ENCODE data around the gene TIGD3. TPM values are rescaled to one million over a fixed set of nuclear protein-coding genes. Genes with fewer than 3 reads are reported as not detected.
"Not testable (repeated sequence)": the region's sequence is repeated elsewhere in the genome, so short reads cannot be mapped to it uniquely, and the experiment has no call there.

The TIGD3 gene
- total RNA-seq, 1 experiment from 2014 or later: not detected

- Histone ChIP-seq H3K4me1 (replicated peaks) (peaks cover 26% of the 10 kb centered on the region), H3K27me3 (replicated peaks) (no peaks in the 10 kb centered on the region), H3K9me3 (replicated peaks) (no peaks in the 10 kb centered on the region), H3K27ac (no peak overlapping the region), H3K36me3 (peaks cover 29% of the 10 kb centered on the region), H3K4me3 (peak overlapping the region; percentile 77; the same call in 1 of the 2 replicates)
- no peak for DNase-seq (ENCODE audit: low read depth in 1 of 2, low spot score in 2 of 2)
These were observed 38.1 kb upstream of the TIGD3 start for GRCh38 chr11:65316227-65317024.

- Histone ChIP-seq H3K27me3 (replicated peaks) (no peaks in the 10 kb centered on the region), H3K36me3 (peaks cover 36% of the 10 kb centered on the region), H3K9me3 (replicated peaks) (no peaks in the 10 kb centered on the region), H3K4me3 (no peak overlapping the region), H3K27ac (no peak overlapping the region), H3K4me1 (replicated peaks) (peaks cover 24% of the 10 kb centered on the region)
- no peak for DNase-seq (ENCODE audit: low read depth in 1 of 2, low spot score in 2 of 2)
These were observed 37.3 kb upstream of the TIGD3 start for GRCh38 chr11:65317025-65317786.

- H3K36me3 ChIP-seq: peaks cover 49% of the 10 kb centered on the region
- H3K4me1 ChIP-seq (replicated peaks): peaks cover 15% of the 10 kb centered on the region
- H3K27ac ChIP-seq: no peak overlapping the region
- no peaks in the 10 kb centered on the region for H3K27me3 ChIP-seq (replicated peaks)
- no peak for DNase-seq (ENCODE audit: low read depth in 1 of 2, low spot score in 2 of 2)
- no peak overlapping the region for H3K4me3 ChIP-seq
- no peaks in the 10 kb centered on the region for H3K9me3 ChIP-seq (replicated peaks)
These were observed 34.0 kb upstream of the TIGD3 start for GRCh38 chr11:65320386-65321075.

GRCh38 chr11:65321076-65321475, 33.5 kb upstream of the TIGD3 start:
- no peak for DNase-seq (ENCODE audit: low read depth in 1 of 2, low spot score in 2 of 2)
- no peak overlapping the region for H3K4me3 ChIP-seq
- H3K27me3 ChIP-seq (replicated peaks): no peaks in the 10 kb centered on the region
- no peaks in the 10 kb centered on the region for H3K9me3 ChIP-seq (replicated peaks)
- peaks cover 10% of the 10 kb centered on the region for H3K4me1 ChIP-seq (replicated peaks)
- no peak overlapping the region for H3K27ac ChIP-seq
- H3K36me3 ChIP-seq: peaks cover 49% of the 10 kb centered on the region

- Histone ChIP-seq H3K9me3 (replicated peaks) (no peaks in the 10 kb centered on the region), H3K4me3 (no peak overlapping the region), H3K27ac (no peak overlapping the region), H3K4me1 (replicated peaks) (peaks cover under 1% of the 10 kb centered on the region), H3K36me3 (peaks cover 41% of the 10 kb centered on the region), H3K27me3 (replicated peaks) (no peaks in the 10 kb centered on the region)
- DNase-seq (ENCODE audit: low read depth in 1 of 2, low spot score in 2 of 2): no peak
These were observed 32.6 kb upstream of the TIGD3 start for GRCh38 chr11:65321828-65322485.

- DNase-seq (ENCODE audit: low read depth in 1 of 2, low spot score in 2 of 2): no peak
- Histone ChIP-seq H3K27me3 (replicated peaks) (no peaks in the 10 kb centered on the region), H3K36me3 (peaks cover 41% of the 10 kb centered on the region), H3K27ac (no peak overlapping the region), H3K9me3 (replicated peaks) (no peaks in the 10 kb centered on the region), H3K4me3 (no peak overlapping the region), H3K4me1 (replicated peaks) (no peaks in the 10 kb centered on the region)
These were observed 30.7 kb upstream of the TIGD3 start for GRCh38 chr11:65323813-65324212.

- no peak for DNase-seq (ENCODE audit: low read depth in 1 of 2, low spot score in 2 of 2)
- H3K4me3 ChIP-seq: no peak overlapping the region
- H3K9me3 ChIP-seq (replicated peaks): no peaks in the 10 kb centered on the region
- no peak overlapping the region for H3K27ac ChIP-seq
- no peaks in the 10 kb centered on the region; the same call in 1 of the 2 replicates for H3K4me1 ChIP-seq (replicated peaks)
- H3K27me3 ChIP-seq (replicated peaks): no peaks in the 10 kb centered on the region
- peaks cover 34% of the 10 kb centered on the region for H3K36me3 ChIP-seq
These were observed 29.1 kb upstream of the TIGD3 start for GRCh38 chr11:65325435-65325834.

- Histone ChIP-seq H3K4me1 (replicated peaks) (no peaks in the 10 kb centered on the region; the same call in 1 of the 2 replicates), H3K36me3 (peaks cover 18% of the 10 kb centered on the region)
These were observed 27.5 kb upstream of the TIGD3 start for GRCh38 chr11:65327021-65327420.

GRCh38 chr11:65329478-65329877, 25.1 kb upstream of the TIGD3 start:
- no peak for DNase-seq (ENCODE audit: low read depth in 1 of 2, low spot score in 2 of 2)
- H3K4me1 ChIP-seq (replicated peaks): peaks cover 1% of the 10 kb centered on the region
- H3K27ac ChIP-seq: no peak overlapping the region
- no peaks in the 10 kb centered on the region for H3K27me3 ChIP-seq (replicated peaks)
- peaks cover 4% of the 10 kb centered on the region for H3K36me3 ChIP-seq
- no peaks in the 10 kb centered on the region for H3K9me3 ChIP-seq (replicated peaks)
- no peak overlapping the region for H3K4me3 ChIP-seq

More at GRCh38 chr11:65327021-65327420, 27.5 kb upstream of the TIGD3 start:
- Histone ChIP-seq H3K27me3 (replicated peaks) (no peaks in the 10 kb centered on the region), H3K4me3 (no peak overlapping the region), H3K27ac (no peak overlapping the region), H3K9me3 (replicated peaks) (no peaks in the 10 kb centered on the region)
- DNase-seq (ENCODE audit: low read depth in 1 of 2, low spot score in 2 of 2): no peak

GRCh38 chr11:65329944-65330403, 24.6 kb upstream of the TIGD3 start:
- Histone ChIP-seq H3K9me3 (replicated peaks) (no peaks in the 10 kb centered on the region), H3K36me3 (peaks cover 4% of the 10 kb centered on the region), H3K27me3 (replicated peaks) (no peaks in the 10 kb centered on the region), H3K27ac (no peak overlapping the region), H3K4me3 (no peak overlapping the region), H3K4me1 (replicated peaks) (peaks cover 5% of the 10 kb centered on the region)
- DNase-seq (ENCODE audit: low read depth in 1 of 2, low spot score in 2 of 2): peak; percentile 85 to 95

GRCh38 chr11:65330544-65330943, 24.0 kb upstream of the TIGD3 start:
- H3K36me3 ChIP-seq: peaks cover 6% of the 10 kb centered on the region
- no peaks in the 10 kb centered on the region for H3K27me3 ChIP-seq (replicated peaks)
- DNase-seq (ENCODE audit: low read depth in 1 of 2, low spot score in 2 of 2): no peak
- no peak overlapping the region for H3K4me3 ChIP-seq
- H3K9me3 ChIP-seq (replicated peaks): no peaks in the 10 kb centered on the region
- peaks cover 11% of the 10 kb centered on the region for H3K4me1 ChIP-seq (replicated peaks)
- no peak overlapping the region for H3K27ac ChIP-seq

GRCh38 chr11:65332591-65332990, 22.0 kb upstream of the TIGD3 start:
- H3K9me3 ChIP-seq (replicated peaks); DNase-seq (ENCODE audit: low read depth in 1 of 2, low spot score in 2 of 2); H3K4me3 ChIP-seq; H3K27ac ChIP-seq; H3K27me3 ChIP-seq (replicated peaks): not testable (repeated sequence)
- Histone ChIP-seq H3K36me3 (peaks cover 22% of the 10 kb centered on the region), H3K4me1 (replicated peaks) (peaks cover 13% of the 10 kb centered on the region)

- 0 out of 2 replicates have a peak overlapping the region, but pooled peaks have one; percentile 21 for H3K27ac ChIP-seq
- H3K9me3 ChIP-seq (replicated peaks): no peaks in the 10 kb centered on the region
- H3K27me3 ChIP-seq (replicated peaks): no peaks in the 10 kb centered on the region
- DNase-seq (ENCODE audit: low read depth in 1 of 2, low spot score in 2 of 2): peak in 1 of 2 experiments; percentile 76
- peak overlapping the region; percentile 66 for H3K4me3 ChIP-seq
- peaks cover 42% of the 10 kb centered on the region for H3K36me3 ChIP-seq
- peaks cover 13% of the 10 kb centered on the region for H3K4me1 ChIP-seq (replicated peaks)
These were observed 19.8 kb upstream of the TIGD3 start for GRCh38 chr11:65334696-65335295.
